Caco-2 (cell line): ENCODE data around the gene ZBTB8A. TPM values are rescaled to one million over a fixed set of nuclear protein-coding genes. Genes with fewer than 3 reads are reported as not detected.

Experiments
- BruUV-seq: library from RNA; stranded (reverse); fragments of 400-500 nt; replicated peaks from 2 replicates; lab custom pipeline; 2021; lab: Mats Ljungman, UMichigan
- CTCF ChIA-PET: fragments of 300-600 bp; sonication (Branson Sonifier 250); formaldehyde crosslinking; loops from one replicate; lab custom pipeline; 2022; ENCODE audit warnings: antibody characterized with exemption; lab: Charles Lee
- POLR2A ChIA-PET: fragments of 300-600 bp; sonication (Branson Sonifier 250); formaldehyde crosslinking; loops from one replicate; lab custom pipeline; 2022; ENCODE audit warnings: antibody characterized with exemption; lab: Charles Lee
- DNase-seq, 2 experiments: peaks; one replicate each; pipeline versions ENCODE4 v3.0.0 to v3.0.0-alpha.2; 2020 to 2022
- H3K27me3 ChIP-seq: replicated peaks from 2 replicates; pipeline ENCODE4 v1.6.0; 2011; ENCODE audit warnings: low read length; ENCODE audit not compliant: control insufficient read depth, insufficient read depth
- H3K36me3 ChIP-seq: 2 replicates; pipeline ENCODE4 v1.5.1; 2011; ENCODE audit warnings: low read length; ENCODE audit not compliant: control insufficient read depth, insufficient read depth
- H3K4me1 ChIP-seq: fragments of 250-450 bp; sonication (Bioruptor Pico); 2 replicates; pipeline ENCODE4 v1.5.1; 2020; ENCODE audit warnings: mild to moderate bottlenecking
- H3K4me3 ChIP-seq: 2 replicates; pipeline ENCODE4 v1.5.1; 2011; ENCODE audit warnings: low read depth, mild to moderate bottlenecking, control low read depth, low read length
- H3K9me3 ChIP-seq: fragments of 250-450 bp; sonication (Bioruptor Pico); 2 replicates; pipeline ENCODE4 v1.5.1; 2020; ENCODE audit warnings: mild to moderate bottlenecking, moderate library complexity
- H3K27ac Mint-ChIP-seq: one replicate; pipeline ENCODE4 v1.8.0; 2022; ENCODE audit warnings: mixed read lengths; ENCODE audit not compliant: unreplicated experiment
- H3K27me3 Mint-ChIP-seq: one replicate; pipeline ENCODE4 v1.8.0; 2022; ENCODE audit warnings: mixed read lengths; ENCODE audit not compliant: insufficient read depth, unreplicated experiment
- H3K36me3 Mint-ChIP-seq: one replicate; pipeline ENCODE4 v1.8.0; 2022; ENCODE audit warnings: mild to moderate bottlenecking, mixed read lengths; ENCODE audit not compliant: insufficient read depth, unreplicated experiment
- H3K4me1 Mint-ChIP-seq: one replicate; pipeline ENCODE4 v1.8.0; 2022; ENCODE audit warnings: low read depth, mixed read lengths; ENCODE audit not compliant: unreplicated experiment
- H3K4me3 Mint-ChIP-seq: one replicate; pipeline ENCODE4 v1.8.0; 2022; ENCODE audit warnings: mild to moderate bottlenecking, moderate library complexity, mixed read lengths; ENCODE audit not compliant: unreplicated experiment
- H3K9me3 Mint-ChIP-seq: one replicate; pipeline ENCODE4 v1.8.0; 2022; ENCODE audit warnings: mixed read lengths; ENCODE audit not compliant: unreplicated experiment
- CTCF ChIP-seq, 2 experiments: fragments of 200-600 bp in 1 of 2; IDR thresholded peaks; 1 replicate in 1 of 2; 2 replicates in 1 of 2; pipeline versions ENCODE4 v1.5.1 to v1.8.0; 2011 to 2022; ENCODE audit warnings: antibody characterized with exemption in 1 of 2, control low read depth in 1 of 2, inconsistent platforms in 1 of 2, low read depth in 1 of 2, low read length in 1 of 2, mild to moderate bottlenecking in 1 of 2, moderate library complexity in 1 of 2; ENCODE audit not compliant: insufficient read depth in 1 of 2, severe bottlenecking in 1 of 2, unreplicated experiment in 1 of 2
- intact Hi-C: fragments of 100-400 bp; cut with micrococcal nuclease; formaldehyde crosslinking; loops from one replicate; pipeline ENCODE4 v1.10.0; 2022; ENCODE audit not compliant: unreplicated experiment
- total RNA-seq: library from RNA; stranded (reverse); gene quantifications from 2 replicates; pipeline ENCODE4 v1.2.3, GENCODE V29; 2022

Gene ZBTB8A
- total RNA-seq, 1 experiment from 2014 or later: 3.7 TPM

GRCh38 chr1:32612189-32612881 is 73.1 kb downstream of the ZBTB8A start:
- TF ChIP-seq CTCF (IDR thresholded peaks at IDR 0.05; ENCODE audit: insufficient read depth in 1 of 2, low read depth in 1 of 2, low read length in 1 of 2, severe bottlenecking in 1 of 2, unreplicated experiment in 1 of 2): peak; percentile 13 to 21
- intact Hi-C loops: loop anchor here (10.0 kb wide), 1 partner anchor 88 kb away; no protein-coding TSS in a partner anchor
- Mint-ChIP-seq H3K36me3 (peaks cover 8% of the 10 kb centered on the region), H3K9me3 (no peaks in the 10 kb centered on the region), H3K27ac (peak overlapping the region; percentile 59), H3K4me1 (peaks cover 7% of the 10 kb centered on the region), H3K4me3 (peak overlapping the region; percentile 68), H3K27me3 (no peaks in the 10 kb centered on the region)
- Histone ChIP-seq H3K36me3 (no peaks in the 10 kb centered on the region), H3K4me1 (no peaks in the 10 kb centered on the region), H3K27me3 (no peaks in the 10 kb centered on the region), H3K9me3 (no peaks in the 10 kb centered on the region), H3K4me3 (peak overlapping the region; percentile 46)
- CTCF ChIA-PET: interaction anchor here (0.5 to 1.4 kb wide), 3 partner anchors 87 to 211 kb away, joined by 3 to 8 read pairs (median 4); no protein-coding TSS in a partner anchor
- TSS peak; percentile 96 for BruUV-seq
- POLR2A ChIA-PET: no interaction called here
- DNase-seq: peak; percentile 87 to 90

GRCh38 chr1:32613472-32613871 is 74.2 kb downstream of the ZBTB8A start:
- H3K36me3 ChIP-seq: no peaks in the 10 kb centered on the region
- CTCF ChIA-PET: no interaction called here
- no peak for DNase-seq
- H3K27me3 ChIP-seq: no peaks in the 10 kb centered on the region
- no TSS peak for BruUV-seq
- no peak for TF ChIP-seq CTCF (IDR thresholded peaks at IDR 0.05; ENCODE audit: insufficient read depth in 1 of 2, low read depth in 1 of 2, low read length in 1 of 2, severe bottlenecking in 1 of 2, unreplicated experiment in 1 of 2)
- H3K4me3 ChIP-seq: no peak overlapping the region
- intact Hi-C loops: loop anchor here (10.0 kb wide), 1 partner anchor 89 kb away; no protein-coding TSS in a partner anchor
- H3K27ac Mint-ChIP-seq: no peak overlapping the region
- H3K4me1 ChIP-seq: no peaks in the 10 kb centered on the region
- POLR2A ChIA-PET: no interaction called here
- H3K9me3 Mint-ChIP-seq: no peaks in the 10 kb centered on the region
- peaks cover 7% of the 10 kb centered on the region for H3K4me1 Mint-ChIP-seq
- no peak overlapping the region for H3K4me3 Mint-ChIP-seq
- H3K36me3 Mint-ChIP-seq: peaks cover 8% of the 10 kb centered on the region
- H3K27me3 Mint-ChIP-seq: no peaks in the 10 kb centered on the region
- H3K9me3 ChIP-seq: no peaks in the 10 kb centered on the region

DNA sequence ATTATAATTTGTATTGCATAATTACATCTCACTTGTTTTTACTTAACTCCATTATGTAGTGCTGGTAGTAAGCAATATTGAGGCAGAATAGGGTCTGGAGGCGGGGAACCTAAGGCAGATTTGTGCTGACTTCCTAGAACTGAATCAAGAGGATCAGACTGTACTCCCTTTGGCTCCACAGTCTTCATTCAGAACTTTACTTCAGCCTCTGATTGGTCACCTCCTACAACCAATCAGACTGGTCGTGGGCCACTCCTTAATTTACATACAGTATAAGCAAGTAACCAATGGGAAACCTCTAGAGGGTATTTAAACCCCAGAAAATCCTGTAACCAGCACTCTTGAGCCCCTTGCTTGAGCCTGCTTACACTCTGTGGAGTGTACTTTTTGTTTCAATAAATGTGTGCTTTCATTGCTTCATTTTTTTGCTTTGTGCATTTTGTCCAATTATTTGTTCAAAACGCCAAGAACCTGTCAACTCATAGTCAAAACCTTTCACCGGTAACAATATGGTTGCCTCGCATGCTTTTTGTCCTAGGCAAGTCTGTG is 79.5 kb downstream of the ZBTB8A start:
- H3K9me3 Mint-ChIP-seq: no peaks in the 10 kb centered on the region
- ChIA-PET CTCF (no interaction called here), POLR2A (no interaction called here)
- no TSS peak for BruUV-seq
- no peaks in the 10 kb centered on the region for H3K27me3 Mint-ChIP-seq
- no peaks in the 10 kb centered on the region for H3K4me1 Mint-ChIP-seq
- no peaks in the 10 kb centered on the region for H3K9me3 ChIP-seq
- H3K4me3 Mint-ChIP-seq: no peak overlapping the region
- no peak for DNase-seq
- H3K4me3 ChIP-seq: no peak overlapping the region
- intact Hi-C loops: loop anchor here (10.0 kb wide), 1 partner anchor 94 kb away; no protein-coding TSS in a partner anchor
- H3K36me3 Mint-ChIP-seq: peaks cover 5% of the 10 kb centered on the region
- H3K27ac Mint-ChIP-seq: no peak overlapping the region
- H3K36me3 ChIP-seq: no peaks in the 10 kb centered on the region; the same call in 1 of the 2 replicates
- no peaks in the 10 kb centered on the region for H3K4me1 ChIP-seq
- H3K27me3 ChIP-seq: no peaks in the 10 kb centered on the region
- no peak for TF ChIP-seq CTCF (IDR thresholded peaks at IDR 0.05; ENCODE audit: insufficient read depth in 1 of 2, low read depth in 1 of 2, low read length in 1 of 2, severe bottlenecking in 1 of 2, unreplicated experiment in 1 of 2)
